OCI-LY1 (cell line): ENCODE measurements around the gene ZFYVE28.

Experiments
- H2AFZ ChIP-seq: fragments of 200-600 bp; sonication (generic), shearing (Covaris generic); 2 replicates; pipeline ENCODE4 v1.6.0; 2014; ENCODE audit warnings: antibody characterized with exemption, mild to moderate bottlenecking, low read length
- H3F3A ChIP-seq: fragments of 200-600 bp; sonication (generic), shearing (Covaris generic); 2 replicates; pipeline ENCODE4 v1.6.0; 2014; ENCODE audit warnings: mild to moderate bottlenecking, antibody characterized with exemption, low read length, moderate library complexity; ENCODE audit not compliant: insufficient read depth
- H3K27ac ChIP-seq: fragments of 200-600 bp; sonication (generic); 2 replicates; pipeline ENCODE4 v1.5.1; 2014; ENCODE audit warnings: low read length, mixed run types, mild to moderate bottlenecking, low read depth; ENCODE audit not compliant: poor library complexity, severe bottlenecking
- H3K27me3 ChIP-seq: fragments of 200-600 bp; sonication (generic); 2 replicates; pipeline ENCODE4 v1.6.0; 2014; ENCODE audit warnings: antibody characterized with exemption, mild to moderate bottlenecking, low read length, moderate library complexity; ENCODE audit not compliant: insufficient read depth
- H3K36me3 ChIP-seq: fragments of 200-600 bp; sonication (generic); 2 replicates; pipeline ENCODE4 v1.6.1; 2014; ENCODE audit warnings: mild to moderate bottlenecking, antibody characterized with exemption, low read length, moderate library complexity, mixed read lengths; ENCODE audit not compliant: insufficient read depth
- H3K4me1 ChIP-seq: fragments of 200-600 bp; sonication (generic); 2 replicates; pipeline ENCODE4 v1.5.1; 2014; ENCODE audit warnings: mild to moderate bottlenecking, low read length, moderate library complexity; ENCODE audit not compliant: insufficient read depth, severe bottlenecking
- H3K4me2 ChIP-seq: fragments of 200-600 bp; sonication (generic), shearing (Covaris generic); 2 replicates; pipeline ENCODE4 v1.6.1; 2014; ENCODE audit warnings: low read length
- H3K4me3 ChIP-seq: fragments of 200-600 bp; sonication (generic); 2 replicates; pipeline ENCODE4 v1.5.1; 2014; ENCODE audit warnings: low read length, low read depth, mild to moderate bottlenecking, mixed read lengths; ENCODE audit not compliant: poor library complexity, severe bottlenecking
- H3K79me2 ChIP-seq: fragments of 200-600 bp; shearing (Covaris generic); 2 replicates; pipeline ENCODE4 v1.6.1; 2016; ENCODE audit warnings: mixed run types, low read length, mixed read lengths; ENCODE audit not compliant: insufficient read depth
- H3K9ac ChIP-seq: fragments of 200-600 bp; sonication (generic), shearing (Covaris generic); 2 replicates; pipeline ENCODE4 v1.6.1; 2014; ENCODE audit warnings: mild to moderate bottlenecking, low read length, mixed read lengths
- H3K9me2 ChIP-seq: fragments of 200-600 bp; sonication (generic), shearing (Covaris generic); 2 replicates; pipeline ENCODE4 v1.6.1; 2014; ENCODE audit warnings: low read depth, mild to moderate bottlenecking, low read length, mixed read lengths
- H3K9me3 ChIP-seq: fragments of 200-600 bp; shearing (Covaris generic); 2 replicates; pipeline ENCODE4 v1.6.1; 2014; ENCODE audit warnings: low read length, mixed read lengths
- H4K20me1 ChIP-seq: fragments of 200-600 bp; sonication (generic), shearing (Covaris generic); 2 replicates; pipeline ENCODE4 v1.6.0; 2016; ENCODE audit warnings: mild to moderate bottlenecking, low read length; ENCODE audit not compliant: insufficient read depth
- CTCF ChIP-seq: fragments of 200-600 bp; sonication (generic), shearing (Covaris generic); IDR thresholded peaks from 2 replicates; pipeline ENCODE4 v1.5.1; 2017; ENCODE audit warnings: mild to moderate bottlenecking, antibody characterized with exemption, low read length, moderate library complexity, mixed read lengths
- EZH2 ChIP-seq: fragments of 200-600 bp; sonication (generic), shearing (Covaris generic); IDR thresholded peaks from 2 replicates; pipeline ENCODE4 v1.8.0; 2017; ENCODE audit warnings: borderline replicate concordance, mixed run types, mild to moderate bottlenecking, antibody characterized with exemption, low read length, moderate library complexity, mixed read lengths

ZFYVE28 gene

GRCh38 chr4:2287594-2287915 lies 130.9 kb downstream of the ZFYVE28 start:
- Histone ChIP-seq H4K20me1 (no peaks in the 10 kb centered on the region), H3K27me3 (no peaks in the 10 kb centered on the region), H3K4me2 (no peak overlapping the region), H2AFZ (no peak overlapping the region), H3K4me1 (peaks cover 12% of the 10 kb centered on the region), H3K27ac (no peak overlapping the region), H3K4me3 (no peak overlapping the region), H3K9me3 (no peaks in the 10 kb centered on the region), H3K79me2 (no peaks in the 10 kb centered on the region), H3F3A (no peaks in the 10 kb centered on the region), H3K36me3 (no peaks in the 10 kb centered on the region), H3K9me2 (no peaks in the 10 kb centered on the region), H3K9ac (no peak overlapping the region)
- no peak for TF ChIP-seq CTCF
- TF ChIP-seq EZH2: no peak

- Histone ChIP-seq H3K27ac (no peak overlapping the region), H2AFZ (no peak overlapping the region), H3K4me3 (no peak overlapping the region), H3K4me2 (no peak overlapping the region), H3K79me2 (no peaks in the 10 kb centered on the region), H3K9me2 (no peaks in the 10 kb centered on the region), H3F3A (no peaks in the 10 kb centered on the region), H3K36me3 (no peaks in the 10 kb centered on the region), H3K9me3 (no peaks in the 10 kb centered on the region), H3K9ac (no peak overlapping the region), H4K20me1 (no peaks in the 10 kb centered on the region), H3K27me3 (no peaks in the 10 kb centered on the region), H3K4me1 (peaks cover 17% of the 10 kb centered on the region)
- no peak for TF ChIP-seq EZH2
- no peak for TF ChIP-seq CTCF
Measured at GRCh38 chr4:2286904-2287593, 131.4 kb downstream of the ZFYVE28 start.

GRCh38 chr4:2285613-2286381 lies 132.6 kb downstream of the ZFYVE28 start:
- Histone ChIP-seq H3K9ac (no peak overlapping the region), H3F3A (no peaks in the 10 kb centered on the region), H3K27me3 (no peaks in the 10 kb centered on the region), H4K20me1 (no peaks in the 10 kb centered on the region), H3K4me1 (peaks cover 20% of the 10 kb centered on the region), H2AFZ (no peak overlapping the region), H3K79me2 (no peaks in the 10 kb centered on the region), H3K4me2 (no peak overlapping the region), H3K27ac (no peak overlapping the region), H3K36me3 (no peaks in the 10 kb centered on the region), H3K9me3 (no peaks in the 10 kb centered on the region), H3K9me2 (no peaks in the 10 kb centered on the region), H3K4me3 (no peak overlapping the region)
- TF ChIP-seq EZH2: no peak
- no peak for TF ChIP-seq CTCF
